Hepatocyte (in vitro differentiated cells): ENCODE measurements around the gene DGKD.

ENCODE experiments used
- EZH2 ChIP-seq: fragments of 200-600 bp; sonication (generic); IDR thresholded peaks from 2 replicates; pipeline ENCODE4 v1.6.1; 2016; ENCODE audit warnings: antibody characterized with exemption, mild to moderate bottlenecking, borderline replicate concordance
- EZH2phosphoT487 ChIP-seq: fragments of 200-600 bp; sonication (generic); IDR thresholded peaks from one replicate; pipeline ENCODE4 v1.6.1; 2018; ENCODE audit warnings: antibody characterized with exemption, mild to moderate bottlenecking, low read depth, moderate library complexity; ENCODE audit not compliant: unreplicated experiment, severe bottlenecking
- TF ChIP-seq, protein P1 (sequence below): fragments of 200-600 bp; sonication (generic); IDR thresholded peaks from 2 replicates; pipeline ENCODE4 v1.5.1; 2016; ENCODE audit warnings: antibody characterized with exemption, mild to moderate bottlenecking; ENCODE audit not compliant: poor library complexity

- TF ChIP-seq EZH2phosphoT487 (no peak), EZH2 (no peak)
- TF ChIP-seq, protein P1, sequence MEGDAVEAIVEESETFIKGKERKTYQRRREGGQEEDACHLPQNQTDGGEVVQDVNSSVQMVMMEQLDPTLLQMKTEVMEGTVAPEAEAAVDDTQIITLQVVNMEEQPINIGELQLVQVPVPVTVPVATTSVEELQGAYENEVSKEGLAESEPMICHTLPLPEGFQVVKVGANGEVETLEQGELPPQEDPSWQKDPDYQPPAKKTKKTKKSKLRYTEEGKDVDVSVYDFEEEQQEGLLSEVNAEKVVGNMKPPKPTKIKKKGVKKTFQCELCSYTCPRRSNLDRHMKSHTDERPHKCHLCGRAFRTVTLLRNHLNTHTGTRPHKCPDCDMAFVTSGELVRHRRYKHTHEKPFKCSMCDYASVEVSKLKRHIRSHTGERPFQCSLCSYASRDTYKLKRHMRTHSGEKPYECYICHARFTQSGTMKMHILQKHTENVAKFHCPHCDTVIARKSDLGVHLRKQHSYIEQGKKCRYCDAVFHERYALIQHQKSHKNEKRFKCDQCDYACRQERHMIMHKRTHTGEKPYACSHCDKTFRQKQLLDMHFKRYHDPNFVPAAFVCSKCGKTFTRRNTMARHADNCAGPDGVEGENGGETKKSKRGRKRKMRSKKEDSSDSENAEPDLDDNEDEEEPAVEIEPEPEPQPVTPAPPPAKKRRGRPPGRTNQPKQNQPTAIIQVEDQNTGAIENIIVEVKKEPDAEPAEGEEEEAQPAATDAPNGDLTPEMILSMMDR: no peak
These were observed 81.3 kb downstream of the DGKD start for GRCh38 chr2:233435436-233436190.
